HG03139 (cell line): ENCODE results near the gene CDC40.
"Not testable (repeated sequence)": the region's sequence is repeated elsewhere in the genome, so short reads cannot be mapped to it uniquely, and the experiment has no call there.

Experiments used
- ATAC-seq: cut with Tn5 transposase; IDR thresholded peaks from one replicate; pipeline ENCODE4 v1.9.1; 2021; ENCODE audit not compliant: unreplicated experiment

Gene CDC40

DNA sequence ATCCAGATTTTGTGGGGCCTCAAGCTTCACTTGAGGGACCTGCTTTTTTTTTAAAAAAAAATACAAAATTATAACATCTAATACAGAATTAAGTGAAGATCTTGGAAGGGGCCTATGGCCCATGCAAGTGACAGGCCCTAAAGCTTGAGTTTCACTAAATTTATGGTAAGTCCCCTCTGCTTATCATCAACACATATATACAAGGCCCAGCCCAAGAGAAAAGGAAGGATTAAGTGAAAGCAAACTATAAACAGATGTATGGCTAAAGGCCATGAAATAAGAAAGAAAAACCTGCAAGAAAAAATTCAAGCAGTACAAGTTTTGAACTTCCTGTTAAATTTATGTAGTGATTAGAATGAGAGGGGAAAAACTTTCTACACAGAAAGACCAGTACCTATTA, 86.8 kb downstream of the CDC40 start:
- ATAC-seq, result no peak

DNA sequence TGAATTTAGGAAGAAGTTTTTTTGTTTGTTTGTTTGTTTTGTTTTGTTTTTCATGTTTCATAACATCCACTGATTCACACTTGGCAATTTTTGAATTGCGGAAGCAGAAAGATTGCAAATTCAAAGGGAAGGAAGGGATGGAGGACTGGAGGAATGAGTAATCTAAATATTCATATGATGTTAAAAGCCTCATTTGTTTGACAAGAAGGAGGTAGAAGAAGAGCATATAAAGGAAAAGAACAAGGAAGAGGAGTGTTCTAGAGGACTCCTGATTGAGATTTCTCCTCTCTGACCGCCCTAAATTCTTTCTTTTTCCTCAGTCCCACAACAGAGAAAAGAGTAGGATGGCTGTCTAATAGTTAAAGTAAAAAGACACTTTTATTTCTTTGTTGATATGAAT, 89.4 kb downstream of the CDC40 start:
- no peak for ATAC-seq

DNA sequence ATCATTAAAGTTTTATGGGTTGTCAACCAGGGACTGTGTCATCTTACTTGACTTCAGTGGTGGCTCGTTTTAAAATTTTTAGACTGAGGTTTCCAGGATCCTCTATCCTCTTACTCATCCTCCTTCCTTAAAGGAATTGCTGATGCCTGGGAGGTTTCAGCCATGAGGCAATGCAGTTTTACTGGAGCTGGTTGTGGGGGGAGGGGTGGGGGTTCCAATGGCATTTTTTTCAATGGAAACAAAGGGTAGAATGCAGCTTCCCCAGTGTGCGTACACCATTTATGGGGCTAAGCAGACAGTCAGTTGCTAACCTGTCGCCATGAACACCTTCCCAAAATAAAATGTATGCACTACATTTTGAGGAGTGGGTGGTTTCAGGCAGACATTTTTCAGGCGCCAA, 89.9 kb downstream of the CDC40 start:
- ATAC-seq, result no peak

DNA sequence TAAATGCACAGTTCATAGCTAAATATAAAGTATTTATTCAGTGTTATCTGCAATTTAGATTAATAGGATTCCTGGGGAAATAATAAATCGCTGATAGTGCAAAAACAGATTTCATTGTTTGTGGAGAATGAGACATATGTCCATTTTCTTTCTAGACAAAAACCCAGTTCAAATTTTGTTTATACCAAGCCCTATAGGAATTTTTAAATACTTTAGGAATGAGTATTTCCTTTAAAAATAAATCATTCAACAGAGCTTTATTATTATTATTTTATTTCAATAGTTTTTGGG, 91.5 kb downstream of the CDC40 start:
- ATAC-seq, result no peak

DNA sequence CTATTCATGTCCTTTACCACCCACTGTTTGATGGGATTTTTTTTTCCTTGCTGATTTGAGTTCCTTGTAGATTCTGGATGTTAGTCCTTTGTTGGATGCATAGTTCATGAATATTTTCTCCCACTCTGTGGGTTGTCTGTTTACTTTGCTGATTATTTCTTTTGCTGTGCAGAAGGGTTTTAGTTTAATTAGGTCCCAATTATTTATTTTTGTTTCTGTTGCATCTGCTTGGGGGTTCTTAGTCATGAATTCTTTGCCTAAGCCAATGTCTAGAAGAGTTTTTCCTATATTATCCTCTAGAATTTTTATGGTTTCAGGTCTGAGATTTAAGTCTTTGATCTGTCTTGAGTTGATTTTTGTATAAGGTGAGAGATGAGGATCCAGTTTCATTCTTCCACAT, 92.6 kb downstream of the CDC40 start:
- ATAC-seq, result not testable (repeated sequence)

DNA sequence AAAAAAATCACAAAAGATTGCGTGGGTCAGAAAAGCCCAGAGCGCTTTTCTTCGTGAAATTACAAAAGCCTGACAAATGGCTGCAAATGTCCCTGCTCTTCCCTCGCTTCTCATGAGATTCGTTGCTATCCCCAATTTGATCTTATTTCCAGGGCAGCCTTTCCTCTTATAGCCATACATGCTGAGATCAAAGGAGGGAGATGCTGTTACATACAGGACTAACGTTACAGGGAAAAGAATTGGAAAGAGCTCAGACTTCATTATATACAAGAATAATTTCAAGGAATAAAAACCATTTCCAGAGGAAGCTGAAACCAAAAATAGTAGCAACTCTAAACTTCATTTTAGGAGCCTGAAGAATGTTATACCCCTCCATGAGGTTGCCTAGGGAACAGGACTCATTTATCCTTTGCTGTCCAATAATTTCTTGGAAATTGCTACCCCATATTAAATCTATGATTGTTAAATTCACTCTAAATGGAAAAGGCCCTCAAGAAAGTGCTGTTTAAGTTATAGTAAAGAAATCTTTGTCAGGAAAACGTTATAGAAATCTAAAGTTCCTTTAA, 97.0 kb downstream of the CDC40 start:
- no peak for ATAC-seq
